IPS-18a (cell line): Measurements from ENCODE around the gene ART4.

Experiments
- H3K27ac ChIP-seq: one replicate; pipeline ENCODE4 v1.5.1; 2013; ENCODE audit warnings: low read length
- H3K27me3 ChIP-seq: one replicate; pipeline ENCODE4 v1.6.1; 2013; ENCODE audit warnings: mild to moderate bottlenecking, low read length; ENCODE audit not compliant: control insufficient read depth, insufficient read depth
- H3K36me3 ChIP-seq: one replicate; pipeline ENCODE4 v1.6.1; 2013; ENCODE audit warnings: low read depth, low read length; ENCODE audit not compliant: control insufficient read depth
- H3K4me1 ChIP-seq: one replicate; pipeline ENCODE4 v1.6.1; 2013; ENCODE audit warnings: low read depth, low read length; ENCODE audit not compliant: control insufficient read depth
- H3K4me3 ChIP-seq: one replicate; pipeline ENCODE4 v1.5.1; 2013; ENCODE audit warnings: low read length
- H3K9ac ChIP-seq: one replicate; pipeline ENCODE4 v1.6.1; 2013; ENCODE audit warnings: mild to moderate bottlenecking, low read length, moderate library complexity
- H3K9me3 ChIP-seq: one replicate; pipeline ENCODE4 v1.6.1; 2013; ENCODE audit warnings: low read depth, low read length; ENCODE audit not compliant: control insufficient read depth

Gene ART4

DNA sequence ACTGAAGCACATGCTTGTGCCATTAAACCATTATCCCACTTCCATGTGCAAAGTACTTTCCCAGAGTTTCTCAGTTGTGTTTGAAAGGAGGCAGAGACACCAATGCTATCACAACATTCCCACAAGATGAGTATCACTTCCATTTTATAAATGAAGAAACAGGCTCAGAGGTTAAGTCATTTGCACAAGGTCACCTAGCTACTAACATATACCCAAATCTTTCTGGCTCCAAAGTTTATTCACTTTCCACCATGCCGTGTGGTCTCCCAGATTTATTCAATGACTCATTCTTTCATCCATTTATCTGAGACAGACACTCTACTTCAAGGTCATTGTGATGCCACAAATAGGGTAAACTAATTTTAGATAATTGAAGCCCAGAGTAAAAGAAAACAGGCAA lies 9.4 kb downstream of the ART4 start:
- Histone ChIP-seq H3K4me1 (no peaks in the 10 kb centered on the region), H3K9me3 (no peaks in the 10 kb centered on the region), H3K27ac (no peak overlapping the region), H3K4me3 (no peak overlapping the region), H3K9ac (no peak overlapping the region), H3K36me3 (no peaks in the 10 kb centered on the region), H3K27me3 (no peaks in the 10 kb centered on the region)

DNA sequence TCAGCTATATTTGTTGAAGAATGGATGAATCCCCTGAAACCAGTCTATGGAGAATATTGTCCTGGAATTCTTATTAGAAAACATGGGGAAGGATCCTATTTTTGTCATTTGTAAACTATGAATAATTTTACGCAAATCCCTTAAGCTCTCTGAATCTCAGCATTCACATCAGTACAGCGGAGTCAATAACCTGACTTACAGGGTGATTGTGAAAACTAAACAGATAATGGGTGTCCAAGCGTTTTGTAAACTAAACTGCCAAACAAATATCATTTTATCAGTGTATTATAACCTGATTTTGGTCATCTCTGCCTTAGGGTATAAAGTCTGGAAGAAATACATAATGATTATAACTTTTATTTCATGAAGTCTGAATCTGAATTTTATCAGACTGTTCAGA lies 10.0 kb downstream of the ART4 start:
- no peak overlapping the region for H3K9ac ChIP-seq
- no peaks in the 10 kb centered on the region for H3K27me3 ChIP-seq
- no peak overlapping the region for H3K27ac ChIP-seq
- no peaks in the 10 kb centered on the region for H3K36me3 ChIP-seq
- H3K9me3 ChIP-seq: no peaks in the 10 kb centered on the region
- no peak overlapping the region for H3K4me3 ChIP-seq
- H3K4me1 ChIP-seq: no peaks in the 10 kb centered on the region

DNA sequence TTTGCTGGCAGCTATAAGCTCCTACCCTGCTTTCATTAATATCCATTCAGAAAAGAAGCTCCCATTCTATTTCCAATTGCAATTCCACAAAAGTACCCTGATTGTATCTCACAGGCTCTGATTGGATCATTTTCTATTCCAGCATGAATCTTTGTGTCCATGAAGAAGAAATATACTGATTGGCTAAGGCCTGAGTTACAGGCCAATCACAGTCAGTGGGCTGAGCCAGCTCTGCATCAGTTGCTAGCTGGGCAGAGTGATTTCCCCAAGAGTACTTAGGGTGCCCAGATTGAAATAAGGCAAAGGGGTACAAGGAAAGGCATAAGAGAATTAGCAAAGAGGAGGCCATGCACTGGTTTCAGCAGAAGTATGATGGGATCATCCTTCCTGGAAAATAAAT lies 14.4 kb downstream of the ART4 start:
- Histone ChIP-seq H3K27me3 (no peaks in the 10 kb centered on the region), H3K9me3 (no peaks in the 10 kb centered on the region), H3K4me3 (no peak overlapping the region), H3K4me1 (no peaks in the 10 kb centered on the region), H3K9ac (no peak overlapping the region), H3K27ac (no peak overlapping the region), H3K36me3 (no peaks in the 10 kb centered on the region)

DNA sequence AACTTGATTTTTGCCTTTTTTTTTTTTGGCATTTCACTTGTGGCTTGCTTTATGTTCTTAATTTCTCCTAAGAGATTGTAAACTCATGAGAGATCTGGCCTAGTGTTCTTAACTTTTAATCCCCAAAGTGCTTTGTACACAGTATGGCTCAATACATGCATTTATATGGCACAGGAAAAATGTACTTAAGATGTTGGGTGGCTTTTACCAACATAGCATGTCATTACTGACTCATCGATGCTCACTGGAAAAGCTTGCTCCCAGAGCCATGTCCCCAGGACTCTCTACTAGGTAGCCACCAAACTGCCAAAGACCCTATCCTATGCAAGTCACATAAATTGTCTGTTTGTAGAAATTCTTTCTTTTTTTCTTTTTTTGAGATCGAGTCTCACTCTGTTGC lies 16.3 kb downstream of the ART4 start:
- H3K9ac ChIP-seq: no peak overlapping the region
- no peaks in the 10 kb centered on the region for H3K9me3 ChIP-seq
- H3K27ac ChIP-seq: no peak overlapping the region
- no peaks in the 10 kb centered on the region for H3K4me1 ChIP-seq
- H3K36me3 ChIP-seq: no peaks in the 10 kb centered on the region
- H3K4me3 ChIP-seq: no peak overlapping the region
- H3K27me3 ChIP-seq: no peaks in the 10 kb centered on the region

DNA sequence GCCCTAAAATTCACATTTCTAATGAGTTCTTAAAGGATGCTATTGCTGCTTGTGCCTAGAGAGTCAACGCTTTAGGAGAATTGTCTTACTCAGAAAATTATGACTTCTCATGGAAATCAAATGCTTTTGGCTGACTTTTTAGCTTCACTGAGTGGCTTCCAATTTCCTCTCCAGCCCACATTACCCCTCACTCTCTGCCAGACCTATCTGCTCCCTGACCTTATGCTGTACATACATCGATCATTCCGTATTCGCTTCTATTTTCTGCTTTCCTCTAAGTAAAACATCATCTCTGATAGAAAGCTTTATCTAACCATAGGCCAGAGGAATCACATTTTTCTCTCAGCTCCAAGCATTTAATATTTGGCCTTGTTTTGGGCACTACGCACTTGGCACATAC lies 16.8 kb downstream of the ART4 start:
- Histone ChIP-seq H3K9me3 (no peaks in the 10 kb centered on the region), H3K4me3 (no peak overlapping the region), H3K36me3 (no peaks in the 10 kb centered on the region), H3K4me1 (peaks cover 2% of the 10 kb centered on the region), H3K27ac (no peak overlapping the region), H3K27me3 (no peaks in the 10 kb centered on the region), H3K9ac (no peak overlapping the region)

DNA sequence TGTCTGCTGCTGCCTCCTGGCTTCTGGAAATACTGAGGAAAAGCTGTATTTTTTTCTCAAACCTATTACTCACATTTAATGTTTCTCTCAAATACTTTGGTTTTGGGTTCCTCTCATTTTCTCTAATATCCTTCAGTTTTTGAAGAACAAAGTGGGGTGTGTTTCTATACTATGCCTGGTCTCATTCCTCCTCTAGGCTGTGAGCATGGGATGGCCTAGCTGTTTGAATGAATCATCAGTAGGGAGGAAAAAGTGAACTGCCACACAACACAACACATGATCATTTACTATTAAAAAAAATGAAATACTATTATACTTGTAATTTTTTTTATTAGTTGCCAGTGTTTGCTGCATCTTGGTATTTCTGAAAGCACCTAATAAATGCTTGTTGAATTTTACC lies 18.1 kb downstream of the ART4 start:
- no peaks in the 10 kb centered on the region for H3K9me3 ChIP-seq
- H3K36me3 ChIP-seq: no peaks in the 10 kb centered on the region
- H3K27ac ChIP-seq: no peak overlapping the region
- H3K4me1 ChIP-seq: peaks cover 4% of the 10 kb centered on the region
- H3K27me3 ChIP-seq: no peaks in the 10 kb centered on the region
- H3K4me3 ChIP-seq: no peak overlapping the region
- H3K9ac ChIP-seq: no peak overlapping the region

DNA sequence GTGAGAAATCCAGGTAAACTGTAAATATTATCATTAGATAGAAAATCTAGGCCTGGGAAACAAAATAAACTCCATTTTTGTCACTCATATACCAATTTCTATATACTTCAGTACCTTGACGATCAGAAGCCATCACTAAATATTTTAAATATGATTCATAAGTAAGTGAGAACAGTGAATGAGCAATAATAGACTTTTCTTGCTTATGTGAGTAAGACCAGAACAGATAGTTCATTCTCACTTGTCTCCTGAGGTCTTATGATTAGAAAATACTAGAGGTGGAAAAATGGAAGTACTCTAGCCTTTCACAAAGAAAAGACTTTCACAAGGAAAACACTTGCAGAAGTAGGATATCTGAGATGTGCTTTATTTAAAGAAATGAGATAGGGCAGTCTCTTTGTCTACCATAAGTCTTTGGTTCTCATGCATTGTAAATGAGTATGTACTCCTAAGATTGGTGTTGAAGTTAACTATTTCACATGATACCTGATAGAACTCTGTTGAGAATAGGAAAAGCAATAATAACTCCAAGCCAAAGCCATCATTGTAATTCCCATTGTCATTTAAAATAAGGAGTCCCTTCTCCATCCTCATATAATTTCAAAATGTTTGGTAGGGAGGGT lies 19.2 kb downstream of the ART4 start:
- Histone ChIP-seq H3K4me1 (peaks cover 4% of the 10 kb centered on the region), H3K4me3 (no peak overlapping the region), H3K27me3 (no peaks in the 10 kb centered on the region), H3K27ac (no peak overlapping the region), H3K9ac (no peak overlapping the region), H3K9me3 (no peaks in the 10 kb centered on the region), H3K36me3 (no peaks in the 10 kb centered on the region)

DNA sequence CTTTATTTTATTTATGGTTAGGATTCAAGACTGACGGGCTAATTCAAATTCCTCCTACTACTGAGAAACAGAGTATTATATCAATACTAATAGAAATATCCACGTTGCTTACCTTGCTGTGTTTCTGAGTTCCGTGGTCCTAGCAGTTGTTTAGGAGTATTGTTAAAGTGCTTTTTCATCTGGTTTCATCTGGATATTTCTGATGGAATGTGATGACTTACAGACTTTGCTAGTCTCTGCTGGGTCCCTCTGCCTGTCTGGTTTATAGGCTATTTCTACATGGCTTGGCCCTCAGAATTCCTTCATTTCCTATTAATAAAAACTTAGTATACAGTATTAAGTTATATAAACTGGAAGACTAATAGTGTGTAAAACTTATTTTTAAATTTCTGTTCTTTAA lies 29.3 kb downstream of the ART4 start, which contains the start of gene SMCO3:
Gene SMCO3 (minus strand): TSS at position 169 of the 400 bp plus-strand sequence. CDS start 7,502 bp downstream, outside the sequence.
- no peaks in the 10 kb centered on the region for H3K9me3 ChIP-seq

DNA sequence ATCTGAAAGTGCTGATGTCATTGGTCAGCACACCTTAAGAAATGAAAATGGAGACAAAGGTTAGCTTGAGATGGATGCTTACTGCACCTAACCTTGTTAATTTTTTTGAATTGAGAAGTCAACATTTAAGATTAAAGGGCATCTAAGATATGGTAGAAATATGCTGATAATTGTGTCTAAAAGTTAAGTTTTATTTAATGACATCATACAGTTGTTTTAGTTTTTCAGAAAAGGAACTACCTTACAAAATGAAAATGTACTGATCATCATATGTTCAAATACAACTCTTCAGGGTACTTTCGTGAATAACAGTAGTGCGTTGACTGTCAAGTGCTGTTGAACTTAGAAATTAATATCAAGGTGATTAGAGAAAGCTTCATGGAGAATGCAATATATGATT lies 31.8 kb downstream of the ART4 start:
- Histone ChIP-seq H3K27me3 (no peaks in the 10 kb centered on the region), H3K27ac (no peak overlapping the region), H3K4me3 (no peak overlapping the region), H3K9me3 (no peaks in the 10 kb centered on the region), H3K36me3 (no peaks in the 10 kb centered on the region), H3K9ac (no peak overlapping the region), H3K4me1 (no peaks in the 10 kb centered on the region)

More for the DNA sequence above, 29.3 kb downstream of the ART4 start, which contains the start of gene SMCO3:
- Histone ChIP-seq H3K36me3 (no peaks in the 10 kb centered on the region), H3K27me3 (no peaks in the 10 kb centered on the region), H3K4me1 (no peaks in the 10 kb centered on the region), H3K9ac (no peak within 1 kb of the TSS), H3K27ac (no peak within 1 kb of the TSS), H3K4me3 (no peak within 1 kb of the TSS)

DNA sequence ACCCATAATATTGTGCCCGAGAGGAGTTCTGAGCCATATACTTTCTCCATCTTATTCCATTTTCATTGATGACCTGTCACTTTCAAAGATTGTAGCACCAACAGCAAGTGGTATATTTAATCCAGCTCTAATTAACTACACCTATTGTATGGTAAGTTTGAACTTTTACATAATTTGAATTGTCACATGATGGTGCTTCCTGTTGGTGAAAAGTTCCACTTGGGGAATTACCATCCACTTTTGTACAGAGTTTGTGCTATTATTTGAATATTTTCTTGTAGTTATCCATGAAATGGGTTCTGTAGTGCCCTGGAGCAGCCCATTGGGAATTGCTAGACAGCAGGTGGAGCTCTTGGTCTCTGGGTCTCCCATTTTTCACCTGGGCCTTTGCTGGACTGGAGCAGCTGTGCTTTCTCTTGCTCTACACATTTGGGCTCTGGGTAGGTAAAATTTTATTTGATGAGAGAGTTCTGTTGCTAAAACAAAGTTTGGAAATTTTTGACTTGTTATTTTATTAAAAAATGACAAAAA lies 32.3 kb downstream of the ART4 start:
- H3K36me3 ChIP-seq: no peaks in the 10 kb centered on the region
- H3K4me1 ChIP-seq: no peaks in the 10 kb centered on the region
- no peak overlapping the region for H3K4me3 ChIP-seq
- no peak overlapping the region for H3K9ac ChIP-seq
- no peak overlapping the region for H3K27ac ChIP-seq
- H3K27me3 ChIP-seq: no peaks in the 10 kb centered on the region
- no peaks in the 10 kb centered on the region for H3K9me3 ChIP-seq

DNA sequence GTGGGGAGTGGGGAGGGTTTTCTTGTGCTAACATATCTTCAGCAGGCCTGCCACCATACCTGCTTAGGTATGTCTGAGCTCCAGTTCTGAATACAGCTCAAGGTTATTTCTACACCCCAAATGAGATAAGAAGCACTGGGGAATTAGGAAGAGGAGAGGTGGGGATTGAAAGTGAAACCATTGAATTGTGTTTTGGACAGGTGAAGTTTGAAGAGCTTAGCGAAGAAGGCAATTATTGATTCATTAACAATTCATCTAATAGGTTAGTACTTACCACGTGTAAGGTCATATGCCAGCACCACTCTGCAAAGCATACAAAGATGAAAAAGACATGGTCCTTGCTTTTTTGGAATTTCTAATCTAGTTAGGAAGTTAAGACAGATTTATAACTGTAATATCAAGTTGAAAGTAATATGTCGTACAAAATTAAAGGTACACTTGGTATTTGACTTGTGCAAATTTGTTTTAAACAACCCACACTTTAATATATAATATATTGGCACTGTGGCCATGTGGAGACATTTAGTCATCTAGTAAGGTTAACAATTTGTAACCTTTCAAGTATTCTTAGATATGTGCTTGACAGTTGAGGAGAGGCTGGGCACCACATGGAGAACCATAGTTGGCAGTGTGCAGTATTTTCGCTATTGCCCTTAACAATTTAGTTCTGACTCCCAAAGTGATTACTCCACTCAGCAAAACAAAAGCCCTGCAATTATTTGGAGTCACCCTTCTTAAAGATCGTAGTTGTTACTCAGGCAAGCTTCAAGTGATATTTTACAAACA lies 33.0 kb downstream of the ART4 start:
- Histone ChIP-seq H3K27ac (no peak overlapping the region), H3K36me3 (no peaks in the 10 kb centered on the region), H3K27me3 (no peaks in the 10 kb centered on the region), H3K4me3 (no peak overlapping the region), H3K9ac (no peak overlapping the region), H3K4me1 (no peaks in the 10 kb centered on the region), H3K9me3 (no peaks in the 10 kb centered on the region)

DNA sequence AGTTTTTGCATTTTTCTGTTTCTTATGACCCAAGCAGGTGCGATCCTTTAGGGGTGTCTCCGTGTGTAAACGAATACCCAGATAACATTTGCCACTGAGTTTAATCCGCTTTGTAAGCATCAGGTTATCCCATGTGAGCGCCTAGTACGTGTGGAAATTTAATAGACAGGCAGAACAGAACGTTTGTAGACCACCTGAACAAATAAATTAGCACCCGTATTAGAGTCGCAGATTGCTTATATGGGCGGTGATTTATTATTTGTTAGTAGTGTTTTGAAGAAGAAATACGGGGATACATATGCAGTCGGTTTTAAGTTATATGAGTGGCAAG lies 39.5 kb downstream of the ART4 start:
- no peaks in the 10 kb centered on the region for H3K27me3 ChIP-seq
- peaks cover 8% of the 10 kb centered on the region for H3K36me3 ChIP-seq
- peak overlapping the region; percentile 16 for H3K27ac ChIP-seq
- H3K4me1 ChIP-seq: no peaks in the 10 kb centered on the region
- no peaks in the 10 kb centered on the region for H3K9me3 ChIP-seq
- peak overlapping the region; percentile 77 for H3K4me3 ChIP-seq
- peak overlapping the region; percentile 55 for H3K9ac ChIP-seq
